Measurements from ENCODE around the gene NRK. TPM values are rescaled to one million over a fixed set of nuclear protein-coding genes. Genes with fewer than 3 reads are reported as not detected.

Gene NRK, protein sequence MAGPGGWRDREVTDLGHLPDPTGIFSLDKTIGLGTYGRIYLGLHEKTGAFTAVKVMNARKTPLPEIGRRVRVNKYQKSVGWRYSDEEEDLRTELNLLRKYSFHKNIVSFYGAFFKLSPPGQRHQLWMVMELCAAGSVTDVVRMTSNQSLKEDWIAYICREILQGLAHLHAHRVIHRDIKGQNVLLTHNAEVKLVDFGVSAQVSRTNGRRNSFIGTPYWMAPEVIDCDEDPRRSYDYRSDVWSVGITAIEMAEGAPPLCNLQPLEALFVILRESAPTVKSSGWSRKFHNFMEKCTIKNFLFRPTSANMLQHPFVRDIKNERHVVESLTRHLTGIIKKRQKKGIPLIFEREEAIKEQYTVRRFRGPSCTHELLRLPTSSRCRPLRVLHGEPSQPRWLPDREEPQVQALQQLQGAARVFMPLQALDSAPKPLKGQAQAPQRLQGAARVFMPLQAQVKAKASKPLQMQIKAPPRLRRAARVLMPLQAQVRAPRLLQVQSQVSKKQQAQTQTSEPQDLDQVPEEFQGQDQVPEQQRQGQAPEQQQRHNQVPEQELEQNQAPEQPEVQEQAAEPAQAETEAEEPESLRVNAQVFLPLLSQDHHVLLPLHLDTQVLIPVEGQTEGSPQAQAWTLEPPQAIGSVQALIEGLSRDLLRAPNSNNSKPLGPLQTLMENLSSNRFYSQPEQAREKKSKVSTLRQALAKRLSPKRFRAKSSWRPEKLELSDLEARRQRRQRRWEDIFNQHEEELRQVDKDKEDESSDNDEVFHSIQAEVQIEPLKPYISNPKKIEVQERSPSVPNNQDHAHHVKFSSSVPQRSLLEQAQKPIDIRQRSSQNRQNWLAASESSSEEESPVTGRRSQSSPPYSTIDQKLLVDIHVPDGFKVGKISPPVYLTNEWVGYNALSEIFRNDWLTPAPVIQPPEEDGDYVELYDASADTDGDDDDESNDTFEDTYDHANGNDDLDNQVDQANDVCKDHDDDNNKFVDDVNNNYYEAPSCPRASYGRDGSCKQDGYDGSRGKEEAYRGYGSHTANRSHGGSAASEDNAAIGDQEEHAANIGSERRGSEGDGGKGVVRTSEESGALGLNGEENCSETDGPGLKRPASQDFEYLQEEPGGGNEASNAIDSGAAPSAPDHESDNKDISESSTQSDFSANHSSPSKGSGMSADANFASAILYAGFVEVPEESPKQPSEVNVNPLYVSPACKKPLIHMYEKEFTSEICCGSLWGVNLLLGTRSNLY (N-terminal part only)
- 4.7 and 9.6 TPM in 2 replicates for total RNA-seq

DNA sequence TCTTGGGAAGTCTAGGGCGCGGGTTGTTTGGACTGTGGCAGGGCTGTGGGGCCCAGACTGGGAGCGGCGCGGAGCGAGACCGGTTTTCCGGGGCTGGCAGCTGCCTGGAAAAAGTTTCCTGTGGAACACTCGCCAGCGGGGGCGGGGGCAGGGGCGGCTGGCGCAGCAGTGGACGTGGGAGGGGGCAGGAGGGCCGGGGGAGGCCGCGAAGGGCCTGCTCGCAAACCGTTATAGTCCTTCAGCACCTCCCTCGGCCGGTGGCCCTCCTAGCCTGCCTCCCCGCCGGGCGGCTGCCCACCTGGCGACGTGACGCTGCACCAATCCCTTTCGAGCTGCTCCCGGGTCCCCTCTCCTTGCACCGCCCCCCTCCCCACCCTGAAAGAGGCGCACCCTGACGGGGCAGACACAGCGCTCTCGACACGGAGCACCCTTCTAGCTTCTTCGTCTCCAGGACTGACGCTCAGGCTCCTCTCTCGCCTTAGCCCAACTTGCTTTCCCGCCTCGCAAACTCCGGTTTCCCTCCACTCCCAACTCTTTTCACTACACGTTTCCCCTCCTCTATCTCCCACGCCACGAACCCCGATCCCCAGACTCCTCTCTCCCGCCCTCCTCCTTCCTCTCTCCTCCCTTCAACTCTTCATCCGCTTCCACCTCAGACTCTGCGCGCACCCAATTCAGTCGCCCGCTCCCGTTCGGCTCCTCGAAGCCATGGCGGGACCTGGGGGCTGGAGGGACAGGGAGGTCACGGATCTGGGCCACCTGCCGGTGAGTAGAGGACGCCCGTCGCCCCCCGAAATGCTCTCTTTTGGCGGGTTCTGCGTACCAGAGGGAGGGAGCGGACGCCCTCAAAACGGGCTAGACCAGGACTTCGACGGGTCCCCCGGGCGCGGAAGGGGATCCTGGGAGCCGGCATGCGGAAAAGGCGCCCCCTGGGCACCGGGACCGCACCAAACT lies at the start of gene NRK:
TSS of gene NRK (plus strand) at position 402 of the 954 bp plus-strand sequence. CDS start at position 709, 307 bp downstream.

Other genes starting within 250 kb of the NRK start
- gene SERPINA7, start 216.2 kb downstream of the NRK start, total RNA-seq, result not detected in 2 replicates

Data from cardiac atrium fibroblast (primary cell).